Activated CD4-positive, alpha-beta T cell treated with anti-CD3 and anti-CD28 coated beads, Interleukin-2, amount 50 U/mL, for 4 hours (primary cell): ENCODE data around the gene TIMP2.
"Not testable (repeated sequence)": the region's sequence is repeated elsewhere in the genome, so short reads cannot be mapped to it uniquely, and the experiment has no call there.

Experiments used
- DNase-seq, 2 experiments: peaks; one replicate each; pipeline ENCODE4 v3.0.0-alpha.2; 2020

TIMP2 gene

GRCh38 chr17:78953356-78954350 is 28.5 kb upstream of the TIMP2 start:
- no peak for DNase-seq

GRCh38 chr17:78952706-78953105 is 27.5 kb upstream of the TIMP2 start:
- no peak for DNase-seq

- no peak for DNase-seq
These were observed 26.9 kb upstream of the TIMP2 start for GRCh38 chr17:78951967-78952551.

- no peak for DNase-seq
These were observed 25.7 kb upstream of the TIMP2 start for GRCh38 chr17:78950870-78951269.

GRCh38 chr17:78947235-78948149 is 22.3 kb upstream of the TIMP2 start:
- no peak for DNase-seq

GRCh38 chr17:78946631-78947030 is 21.4 kb upstream of the TIMP2 start:
- no peak for DNase-seq

- DNase-seq: no peak
These were observed 20.9 kb upstream of the TIMP2 start for GRCh38 chr17:78946131-78946530.

GRCh38 chr17:78945455-78945854 is 20.3 kb upstream of the TIMP2 start:
- not testable (repeated sequence) for DNase-seq

- DNase-seq: no peak
These were observed 19.8 kb upstream of the TIMP2 start for GRCh38 chr17:78944956-78945355.

GRCh38 chr17:78944026-78944425 is 18.8 kb upstream of the TIMP2 start:
- DNase-seq: no peak

- no peak for DNase-seq
These were observed 15.5 kb upstream of the TIMP2 start for GRCh38 chr17:78940708-78941107.

GRCh38 chr17:78940258-78940657 is 15.1 kb upstream of the TIMP2 start:
- DNase-seq: no peak

- no peak for DNase-seq
These were observed 14.4 kb upstream of the TIMP2 start for GRCh38 chr17:78939615-78940014.

- DNase-seq: no peak
These were observed 12.4 kb upstream of the TIMP2 start for GRCh38 chr17:78937561-78937960.

- no peak for DNase-seq
These were observed 10.5 kb upstream of the TIMP2 start for GRCh38 chr17:78935419-78936323.

GRCh38 chr17:78934681-78935418 is 9.7 kb upstream of the TIMP2 start:
- DNase-seq: no peak

- no peak for DNase-seq
These were observed 8.9 kb upstream of the TIMP2 start for GRCh38 chr17:78933959-78934568.

- peak; percentile 16 to 26 for DNase-seq
These were observed 8.1 kb upstream of the TIMP2 start for GRCh38 chr17:78933025-78933958.

- no peak for DNase-seq
These were observed 5.0 kb upstream of the TIMP2 start for GRCh38 chr17:78929908-78930775.
